Thyroid gland (tissue), 4 donors: ENCODE data around the gene ZC3H18. TPM values are rescaled to one million over a fixed set of nuclear protein-coding genes. Genes with fewer than 3 reads are reported as not detected.

ENCODE experiments used
- DNase-seq, 2 donors: peaks; one replicate each; pipeline ENCODE4 v3.0.0-alpha.2; 2019
- H3K27ac ChIP-seq, 3 donors: fragments of 200-600 bp; sonication (generic); 1 replicate in 2 of 3; 2 replicates in 1 of 3; pipeline ENCODE4 v1.5.1; 2016 to 2019; ENCODE audit warnings: mild to moderate bottlenecking in 1 of 3, moderate library complexity in 1 of 3
- H3K27me3 ChIP-seq: fragments of 200-600 bp; sonication (generic); one replicate; pipeline ENCODE4 v1.5.1; 2019
- H3K36me3 ChIP-seq, 2 donors: fragments of 200-600 bp; sonication (generic); one replicate each; pipeline ENCODE4 v1.5.1; 2016 to 2019
- H3K4me1 ChIP-seq, 2 donors: fragments of 200-600 bp; sonication (generic); one replicate each; pipeline ENCODE4 v1.5.1; 2017 to 2019
- H3K4me3 ChIP-seq, 3 donors: fragments of 200-600 bp; sonication (generic); replicated peaks in 1 of 3; 1 replicate in 2 of 3; 2 replicates in 1 of 3; pipeline ENCODE4 v1.5.1; 2016; ENCODE audit warnings: mild to moderate bottlenecking in 1 of 3
- H3K9me3 ChIP-seq: fragments of 200-600 bp; sonication (generic); one replicate; pipeline ENCODE4 v1.5.1; 2017
- POLR2A ChIP-seq, 2 donors: fragments of 450-650 bp; IDR thresholded peaks; one replicate each; pipeline ENCODE4 v1.6.1; 2017; ENCODE audit warnings: antibody characterized with exemption in 2 of 2, mild to moderate bottlenecking in 2 of 2, moderate library complexity in 1 of 2
- WGBS, 2 donors: methylation state at CpG; one replicate each; pipeline ENCODE4 v1.1.5; 2017; 5-methylcytosine and 5-hydroxymethylcytosine counted together
- intact Hi-C: fragments of 100-400 bp; cut with DNase I; formaldehyde crosslinking; loops from one replicate; pipeline ENCODE4 v1.15.1; 2023
- total RNA-seq, 4 donors: library from RNA; depleted of rRNA; stranded (reverse); fragments of >200 nt; gene quantifications; one replicate each; pipeline ENCODE4 v1.2.3, GENCODE V29; 2016
- TF ChIP-seq, protein P1 (sequence below), 6 experiments: fragments of 200-600 bp in 3 of 6; fragments of 450-650 bp in 3 of 6; sonication (generic) in 3 of 6; IDR thresholded peaks; one replicate each; pipeline ENCODE4 v1.5.1; 2016 to 2019; ENCODE audit warnings: antibody characterized with exemption in 6 of 6, mild to moderate bottlenecking in 2 of 6, inconsistent platforms in 1 of 6, moderate library complexity in 1 of 6

Gene ZC3H18
- total RNA-seq, 4 donors from 2014 or later: 14.8 to 25.5 (median 20.9) TPM

DNA sequence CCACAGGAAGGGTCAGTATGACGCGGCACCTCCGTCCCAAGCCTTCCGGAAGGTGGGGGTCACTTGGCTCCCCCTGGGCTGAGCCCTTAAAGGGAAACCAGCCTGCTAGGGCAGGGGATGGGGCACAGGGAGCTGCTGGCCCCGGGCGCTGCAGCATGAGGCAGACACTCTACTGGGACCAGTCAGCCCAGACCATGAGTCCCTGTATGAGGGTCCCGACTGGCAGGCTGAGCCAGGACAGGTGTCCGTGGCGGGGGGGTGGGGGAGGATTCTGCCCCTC, 43.4 kb upstream of the ZC3H18 start:
- intact Hi-C loops: no loop called here
- no peaks in the 10 kb centered on the region for H3K27me3 ChIP-seq
- H3K27ac ChIP-seq: no peak overlapping the region
- no peaks in the 10 kb centered on the region for H3K36me3 ChIP-seq
- WGBS, 2 donors: 78% methylated on average over 6 of the region's 9 CpGs; no CpG with 5 or more reads in 1 of the 2 donors
- no peak for TF ChIP-seq POLR2A (IDR thresholded peaks at IDR 0.05)
- TF ChIP-seq, protein P1, sequence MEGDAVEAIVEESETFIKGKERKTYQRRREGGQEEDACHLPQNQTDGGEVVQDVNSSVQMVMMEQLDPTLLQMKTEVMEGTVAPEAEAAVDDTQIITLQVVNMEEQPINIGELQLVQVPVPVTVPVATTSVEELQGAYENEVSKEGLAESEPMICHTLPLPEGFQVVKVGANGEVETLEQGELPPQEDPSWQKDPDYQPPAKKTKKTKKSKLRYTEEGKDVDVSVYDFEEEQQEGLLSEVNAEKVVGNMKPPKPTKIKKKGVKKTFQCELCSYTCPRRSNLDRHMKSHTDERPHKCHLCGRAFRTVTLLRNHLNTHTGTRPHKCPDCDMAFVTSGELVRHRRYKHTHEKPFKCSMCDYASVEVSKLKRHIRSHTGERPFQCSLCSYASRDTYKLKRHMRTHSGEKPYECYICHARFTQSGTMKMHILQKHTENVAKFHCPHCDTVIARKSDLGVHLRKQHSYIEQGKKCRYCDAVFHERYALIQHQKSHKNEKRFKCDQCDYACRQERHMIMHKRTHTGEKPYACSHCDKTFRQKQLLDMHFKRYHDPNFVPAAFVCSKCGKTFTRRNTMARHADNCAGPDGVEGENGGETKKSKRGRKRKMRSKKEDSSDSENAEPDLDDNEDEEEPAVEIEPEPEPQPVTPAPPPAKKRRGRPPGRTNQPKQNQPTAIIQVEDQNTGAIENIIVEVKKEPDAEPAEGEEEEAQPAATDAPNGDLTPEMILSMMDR (IDR thresholded peaks at IDR 0.05): no peak
- H3K4me3 ChIP-seq: no peak overlapping the region
- H3K9me3 ChIP-seq: no peaks in the 10 kb centered on the region
- DNase-seq: no peak
- H3K4me1 ChIP-seq: peaks cover 8 to 12% of the 10 kb centered on the region in 2 donors

DNA sequence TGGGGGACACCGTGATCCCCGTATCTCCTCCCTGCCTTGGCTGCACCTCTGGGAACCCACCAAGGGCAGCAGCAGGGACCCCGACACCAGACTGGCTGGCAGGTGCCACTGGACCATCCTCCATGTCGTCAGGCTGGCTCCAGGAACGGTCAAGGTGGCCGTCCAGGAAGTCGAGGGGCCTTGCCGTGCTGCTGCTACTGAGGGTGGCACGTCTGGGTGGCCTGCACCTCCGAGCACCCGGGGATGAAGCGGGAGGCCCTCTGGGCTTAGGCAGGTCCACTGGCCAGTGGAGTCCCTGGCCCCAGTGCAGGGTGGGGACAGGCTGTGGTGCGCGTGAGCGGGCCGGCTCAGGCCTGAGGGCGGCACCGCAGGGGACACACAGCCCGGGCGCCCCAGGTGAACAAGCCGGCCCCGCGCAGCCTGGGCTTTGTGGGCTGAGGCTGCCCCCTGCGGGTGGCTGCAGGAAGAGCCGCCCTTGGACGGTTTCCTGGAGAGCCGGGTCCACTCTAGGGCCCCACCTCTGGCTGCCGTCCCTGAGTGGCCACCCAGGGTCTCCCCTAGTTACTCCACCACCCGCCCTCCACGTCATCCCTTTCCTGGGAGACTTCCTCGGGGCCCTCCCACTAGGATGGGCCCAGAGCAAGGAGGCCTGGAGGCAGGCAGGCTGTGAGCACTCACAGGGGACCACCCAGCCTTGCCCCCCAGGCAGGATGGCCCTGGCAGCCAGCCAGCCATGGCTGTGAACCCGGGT, 42.8 kb upstream of the ZC3H18 start:
- DNase-seq: peak; percentile 76 to 84
- 3 to 11% methylated on average over 11 to 12 of the region's 32 CpGs for WGBS, 2 donors
- intact Hi-C loops: no loop called here
- Histone ChIP-seq H3K9me3 (no peaks in the 10 kb centered on the region), H3K4me3 (no peak overlapping the region), H3K36me3 (no peaks in the 10 kb centered on the region), H3K27ac (no peak overlapping the region), H3K27me3 (no peaks in the 10 kb centered on the region), H3K4me1 (peaks cover 8 to 12% of the 10 kb centered on the region in 2 donors)
- no peak for TF ChIP-seq POLR2A (IDR thresholded peaks at IDR 0.05)
- TF ChIP-seq, protein P1 (IDR thresholded peaks at IDR 0.05): peak; percentile 75 to 92 (median 82)

- peaks cover 14 to 18% of the 10 kb centered on the region in 2 donors for H3K4me1 ChIP-seq
- H3K4me3 ChIP-seq: no peak overlapping the region
- 77 to 86% methylated on average over 14 to 15 of the region's 30 CpGs for WGBS, 2 donors
- no peak overlapping the region for H3K27ac ChIP-seq
- DNase-seq: no peak
- intact Hi-C loops: loop anchor here (2.0 kb wide), 1 partner anchor 83 kb away; no protein-coding TSS in a partner anchor
- H3K9me3 ChIP-seq: no peaks in the 10 kb centered on the region
- no peak for TF ChIP-seq POLR2A (IDR thresholded peaks at IDR 0.05)
- TF ChIP-seq, protein P1 (IDR thresholded peaks at IDR 0.05): no peak
- no peaks in the 10 kb centered on the region for H3K36me3 ChIP-seq
- no peaks in the 10 kb centered on the region for H3K27me3 ChIP-seq
Observed at GRCh38 chr16:88527937-88528743, 42.1 kb upstream of the ZC3H18 start.

DNA sequence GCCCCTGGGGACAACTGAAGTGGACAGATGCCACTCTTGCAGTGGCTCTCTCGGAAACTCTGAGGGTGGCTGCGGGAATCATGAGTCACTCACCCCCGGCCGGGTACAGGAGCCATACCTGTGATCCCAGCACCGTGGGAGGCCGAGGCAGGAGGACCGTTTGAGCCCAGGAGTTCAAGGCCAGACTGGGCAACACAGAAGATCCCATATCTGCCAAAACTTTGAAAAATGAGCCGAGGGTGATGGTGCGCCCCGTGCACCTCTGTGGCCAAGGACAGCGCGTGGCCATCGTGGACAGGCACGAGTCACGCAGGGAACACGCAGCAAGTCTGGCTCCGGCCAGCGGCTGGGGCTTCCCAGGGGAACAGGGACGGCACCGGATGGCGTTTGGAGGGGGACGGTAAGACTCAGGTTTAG, 41.3 kb upstream of the ZC3H18 start:
- Histone ChIP-seq H3K4me1 (peaks cover 14 to 21% of the 10 kb centered on the region in 2 donors), H3K36me3 (no peaks in the 10 kb centered on the region), H3K27me3 (no peaks in the 10 kb centered on the region), H3K4me3 (no peak overlapping the region), H3K9me3 (no peaks in the 10 kb centered on the region), H3K27ac (no peak overlapping the region)
- 91 to 92% methylated on average over 22 of the region's 22 CpGs for WGBS, 2 donors
- intact Hi-C loops: loop anchor here (2.0 kb wide), 1 partner anchor 84 kb away; no protein-coding TSS in a partner anchor
- TF ChIP-seq, protein P1 (IDR thresholded peaks at IDR 0.05): no peak
- no peak for TF ChIP-seq POLR2A (IDR thresholded peaks at IDR 0.05)
- DNase-seq: no peak

DNA sequence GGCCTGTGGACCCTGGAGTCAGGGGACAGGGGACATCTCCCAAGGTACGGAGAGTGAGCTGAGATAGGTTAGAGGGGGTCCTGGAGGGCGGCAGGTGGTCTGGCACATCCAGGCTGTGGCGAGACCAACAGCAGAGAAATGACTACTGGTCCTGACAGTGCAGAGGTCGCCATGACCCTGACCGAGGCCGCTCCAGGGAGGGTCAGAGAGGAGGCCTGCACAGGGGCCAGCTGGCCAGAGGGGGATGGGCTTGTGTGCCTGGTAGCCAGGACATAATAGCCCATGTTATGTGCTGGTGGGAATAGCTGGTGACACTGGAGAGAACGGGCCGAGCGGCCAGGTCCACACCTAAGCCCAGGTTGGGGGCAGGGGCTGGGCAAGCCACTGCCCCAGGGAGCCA, 40.6 kb upstream of the ZC3H18 start:
- no peaks in the 10 kb centered on the region for H3K36me3 ChIP-seq
- peaks cover 14 to 21% of the 10 kb centered on the region in 2 donors for H3K4me1 ChIP-seq
- H3K9me3 ChIP-seq: no peaks in the 10 kb centered on the region
- no peak for DNase-seq
- no peak overlapping the region for H3K27ac ChIP-seq
- 93 to 96% methylated on average over 6 to 9 of the region's 9 CpGs for WGBS, 2 donors
- intact Hi-C loops: loop anchor here (2.0 kb wide), 1 partner anchor 85 kb away; no protein-coding TSS in a partner anchor
- TF ChIP-seq, protein P1 (IDR thresholded peaks at IDR 0.05): no peak
- TF ChIP-seq POLR2A (IDR thresholded peaks at IDR 0.05): no peak
- H3K4me3 ChIP-seq: no peak overlapping the region
- no peaks in the 10 kb centered on the region for H3K27me3 ChIP-seq
